ENCODE measurements around the gene TIMM10.

Gene TIMM10

GRCh38 chr11:57497303-57498247 is 33.0 kb downstream of the TIMM10 start:
- Mint-ChIP-seq H3K27me3 (no peaks in the 10 kb centered on the region), H3K9me3 (no peaks in the 10 kb centered on the region), H3K36me3 (ENCODE audit: insufficient read depth) (peaks cover 2% of the 10 kb centered on the region), H3K4me1 (no peaks in the 10 kb centered on the region), H3K27ac (ENCODE audit: low read depth) (no peak overlapping the region), H3K4me3 (no peak overlapping the region)
- no peak for DNase-seq (ENCODE audit: low spot score in 2 of 2)
- no peak for ATAC-seq (replicated peaks; ENCODE audit: extremely low read depth, poor library complexity, severe bottlenecking)

GRCh38 chr11:57496109-57496820 is 34.3 kb downstream of the TIMM10 start:
- no peak for DNase-seq (ENCODE audit: low spot score in 2 of 2)
- no peaks in the 10 kb centered on the region for H3K9me3 Mint-ChIP-seq
- no peak overlapping the region for H3K27ac Mint-ChIP-seq (ENCODE audit: low read depth)
- peaks cover 2% of the 10 kb centered on the region for H3K36me3 Mint-ChIP-seq (ENCODE audit: insufficient read depth)
- H3K4me1 Mint-ChIP-seq = no peaks in the 10 kb centered on the region
- no peaks in the 10 kb centered on the region for H3K27me3 Mint-ChIP-seq
- H3K4me3 Mint-ChIP-seq = no peak overlapping the region
- no peak for ATAC-seq (replicated peaks; ENCODE audit: extremely low read depth, poor library complexity, severe bottlenecking)

- Mint-ChIP-seq H3K4me3 (no peak overlapping the region), H3K36me3 (ENCODE audit: insufficient read depth) (peaks cover 4% of the 10 kb centered on the region), H3K27ac (ENCODE audit: low read depth) (no peak overlapping the region), H3K9me3 (no peaks in the 10 kb centered on the region), H3K27me3 (no peaks in the 10 kb centered on the region), H3K4me1 (no peaks in the 10 kb centered on the region)
- ATAC-seq (replicated peaks; ENCODE audit: extremely low read depth, poor library complexity, severe bottlenecking) = peak; percentile 68
- DNase-seq (ENCODE audit: low spot score in 2 of 2) = peak; percentile 50 to 65
These were observed 36.7 kb downstream of the TIMM10 start for GRCh38 chr11:57493507-57494503.

GRCh38 chr11:57491371-57492061 is 39.0 kb downstream of the TIMM10 start:
- Mint-ChIP-seq H3K9me3 (no peaks in the 10 kb centered on the region), H3K4me1 (no peaks in the 10 kb centered on the region), H3K27ac (ENCODE audit: low read depth) (no peak overlapping the region), H3K27me3 (no peaks in the 10 kb centered on the region), H3K36me3 (ENCODE audit: insufficient read depth) (peaks cover 6% of the 10 kb centered on the region), H3K4me3 (no peak overlapping the region)
- ATAC-seq (replicated peaks; ENCODE audit: extremely low read depth, poor library complexity, severe bottlenecking) (peak; percentile 36), DNase-seq (ENCODE audit: low spot score in 2 of 2) (no peak)

- Mint-ChIP-seq H3K4me3 (no peak overlapping the region), H3K27ac (ENCODE audit: low read depth) (no peak overlapping the region), H3K4me1 (no peaks in the 10 kb centered on the region), H3K9me3 (no peaks in the 10 kb centered on the region), H3K27me3 (peaks cover 1% of the 10 kb centered on the region), H3K36me3 (ENCODE audit: insufficient read depth) (peaks cover 4% of the 10 kb centered on the region)
- DNase-seq (ENCODE audit: low spot score in 2 of 2) (no peak), ATAC-seq (replicated peaks; ENCODE audit: extremely low read depth, poor library complexity, severe bottlenecking) (no peak)
These were observed 39.9 kb downstream of the TIMM10 start for GRCh38 chr11:57490456-57491248.

GRCh38 chr11:57487920-57488659 is 42.5 kb downstream of the TIMM10 start:
- no peaks in the 10 kb centered on the region for H3K4me1 Mint-ChIP-seq
- H3K27me3 Mint-ChIP-seq = peaks cover 17% of the 10 kb centered on the region
- DNase-seq (ENCODE audit: low spot score in 2 of 2) = no peak
- H3K27ac Mint-ChIP-seq (ENCODE audit: low read depth) = no peak overlapping the region
- peaks cover 4% of the 10 kb centered on the region for H3K36me3 Mint-ChIP-seq (ENCODE audit: insufficient read depth)
- no peak overlapping the region for H3K4me3 Mint-ChIP-seq
- H3K9me3 Mint-ChIP-seq = no peaks in the 10 kb centered on the region
- no peak for ATAC-seq (replicated peaks; ENCODE audit: extremely low read depth, poor library complexity, severe bottlenecking)

GRCh38 chr11:57487021-57487778 is 43.4 kb downstream of the TIMM10 start:
- ATAC-seq (replicated peaks; ENCODE audit: extremely low read depth, poor library complexity, severe bottlenecking) (no peak), DNase-seq (ENCODE audit: low spot score in 2 of 2) (no peak)
- Mint-ChIP-seq H3K4me3 (no peak overlapping the region), H3K4me1 (no peaks in the 10 kb centered on the region), H3K27me3 (peaks cover 17% of the 10 kb centered on the region), H3K36me3 (ENCODE audit: insufficient read depth) (peaks cover 6% of the 10 kb centered on the region), H3K27ac (ENCODE audit: low read depth) (no peak overlapping the region), H3K9me3 (no peaks in the 10 kb centered on the region)

GRCh38 chr11:57485217-57485990 is 45.1 kb downstream of the TIMM10 start:
- H3K27ac Mint-ChIP-seq (ENCODE audit: low read depth) = no peak overlapping the region

GRCh38 chr11:57484141-57484710 is 46.3 kb downstream of the TIMM10 start:
- no peaks in the 10 kb centered on the region for H3K9me3 Mint-ChIP-seq
- peaks cover 3% of the 10 kb centered on the region for H3K36me3 Mint-ChIP-seq (ENCODE audit: insufficient read depth)
- ATAC-seq (replicated peaks; ENCODE audit: extremely low read depth, poor library complexity, severe bottlenecking) (no peak), DNase-seq (ENCODE audit: low spot score in 2 of 2) (no peak)
- peaks cover 17% of the 10 kb centered on the region for H3K27me3 Mint-ChIP-seq
- no peak overlapping the region for H3K27ac Mint-ChIP-seq (ENCODE audit: low read depth)
- no peak overlapping the region for H3K4me3 Mint-ChIP-seq
- H3K4me1 Mint-ChIP-seq = peaks cover 13% of the 10 kb centered on the region

More at GRCh38 chr11:57485217-57485990, 45.1 kb downstream of the TIMM10 start:
- ATAC-seq (replicated peaks; ENCODE audit: extremely low read depth, poor library complexity, severe bottlenecking) (no peak), DNase-seq (ENCODE audit: low spot score in 2 of 2) (no peak)
- peaks cover 3% of the 10 kb centered on the region for H3K36me3 Mint-ChIP-seq (ENCODE audit: insufficient read depth)
- H3K4me3 Mint-ChIP-seq = no peak overlapping the region
- H3K9me3 Mint-ChIP-seq = no peaks in the 10 kb centered on the region
- peaks cover 1% of the 10 kb centered on the region for H3K4me1 Mint-ChIP-seq
- H3K27me3 Mint-ChIP-seq = peaks cover 17% of the 10 kb centered on the region
